Smooth muscle cell (in vitro differentiated cells): ENCODE measurements around the gene CRISPLD2. TPM values are rescaled to one million over a fixed set of nuclear protein-coding genes. Genes with fewer than 3 reads are reported as not detected.

Source experiments
- DNase-seq: peaks from one replicate; lab custom pipeline; 2025; ENCODE audit not compliant: unreplicated experiment; lab: John Stamatoyannopoulos, UW
- H2AFZ ChIP-seq: fragments of 200-600 bp; sonication (generic); 2 replicates; pipeline ENCODE4 v1.6.0; 2016; ENCODE audit warnings: antibody characterized with exemption, low read depth, mild to moderate bottlenecking
- H3F3A ChIP-seq: fragments of 200-600 bp; sonication (generic); 2 replicates; pipeline ENCODE4 v1.6.0; 2017; ENCODE audit warnings: antibody characterized with exemption, low read depth
- H3K27ac ChIP-seq: fragments of 200-600 bp; sonication (generic); 2 replicates; pipeline ENCODE4 v1.5.1; 2016; ENCODE audit warnings: low read depth, mild to moderate bottlenecking
- H3K27me3 ChIP-seq: fragments of 200-600 bp; sonication (generic); 2 replicates; pipeline ENCODE4 v1.6.1; 2016; ENCODE audit warnings: low read depth, mild to moderate bottlenecking
- H3K36me3 ChIP-seq: fragments of 200-600 bp; sonication (generic); 2 replicates; pipeline ENCODE4 v1.5.1; 2016; ENCODE audit warnings: low read depth
- H3K4me1 ChIP-seq: fragments of 200-600 bp; sonication (generic); 2 replicates; pipeline ENCODE4 v1.5.1; 2016; ENCODE audit warnings: low read depth
- H3K4me2 ChIP-seq: fragments of 200-600 bp; sonication (generic); 2 replicates; pipeline ENCODE4 v1.6.0; 2016; ENCODE audit warnings: mild to moderate bottlenecking
- H3K4me3 ChIP-seq: fragments of 200-600 bp; sonication (generic); 2 replicates; pipeline ENCODE4 v1.5.1; 2016; ENCODE audit warnings: mild to moderate bottlenecking
- H3K79me2 ChIP-seq: fragments of 200-600 bp; sonication (generic); 2 replicates; pipeline ENCODE4 v1.6.0; 2016; ENCODE audit warnings: low read depth, mild to moderate bottlenecking
- H3K9ac ChIP-seq: fragments of 200-600 bp; sonication (generic); 2 replicates; pipeline ENCODE4 v1.6.0; 2016; ENCODE audit warnings: low read depth
- H3K9me3 ChIP-seq: fragments of 200-600 bp; sonication (generic); replicated peaks from 2 replicates; pipeline ENCODE4 v1.5.1; 2016; ENCODE audit warnings: low read depth
- H4K20me1 ChIP-seq: fragments of 200-600 bp; sonication (generic); 2 replicates; pipeline ENCODE4 v1.6.0; 2016; ENCODE audit warnings: low read depth
- CTCF ChIP-seq: fragments of 200-600 bp; sonication (generic); IDR thresholded peaks from 2 replicates; pipeline ENCODE4 v1.5.1; 2017; ENCODE audit warnings: borderline replicate concordance, mild to moderate bottlenecking, antibody characterized with exemption; ENCODE audit not compliant: insufficient read depth, poor library complexity, severe bottlenecking
- WGBS: methylation state at CpG from one replicate; pipeline ENCODE4 v1.1.7; 2016; ENCODE audit warnings: low lambda C conversion rate; 5-methylcytosine and 5-hydroxymethylcytosine counted together
- polyA plus RNA-seq: library from polyadenylated mRNA; unstranded; fragments of >200 nt; fragmentation: Nextera tagmentation; extraction: Ambion mirVana; gene quantifications from 2 replicates; pipeline ENCODE4 v1.2.1, GENCODE V29; 2016
- total RNA-seq: library from RNA; depleted of rRNA; stranded (reverse); fragments of >200 nt; gene quantifications from 2 replicates; pipeline ENCODE4 v1.2.3, GENCODE V29; 2014

CRISPLD2 gene
- total and polyA plus RNA-seq, 2 experiments from 2014 or later = 63.1 to 105 TPM

GRCh38 chr16:84791088-84791487 lies 28.7 kb upstream of the CRISPLD2 start:
- Histone ChIP-seq H3K27ac (peak overlapping the region; percentile 77), H3F3A (peaks cover 6% of the 10 kb centered on the region), H3K36me3 (no peaks in the 10 kb centered on the region), H3K79me2 (no peaks in the 10 kb centered on the region), H3K27me3 (no peaks in the 10 kb centered on the region), H3K4me2 (peak overlapping the region; percentile 38), H4K20me1 (no peaks in the 10 kb centered on the region), H3K4me3 (no peak overlapping the region), H2AFZ (no peak overlapping the region), H3K9ac (peak overlapping the region; percentile 7), H3K9me3 (no peaks in the 10 kb centered on the region), H3K4me1 (no peaks in the 10 kb centered on the region)
- WGBS = 20% methylated on average over 12 of the region's 12 CpGs
- no peak for TF ChIP-seq CTCF
- DNase-seq = no peak

- no peak for TF ChIP-seq CTCF
- peak overlapping the region; percentile 7 for H3K9ac ChIP-seq
- no peaks in the 10 kb centered on the region for H4K20me1 ChIP-seq
- H2AFZ ChIP-seq = no peak overlapping the region
- no peaks in the 10 kb centered on the region for H3K4me1 ChIP-seq
- peak overlapping the region; percentile 38 for H3K4me2 ChIP-seq
- H3K79me2 ChIP-seq = no peaks in the 10 kb centered on the region
- WGBS = 55% methylated on average over 6 of the region's 6 CpGs
- H3K36me3 ChIP-seq = no peaks in the 10 kb centered on the region
- H3K4me3 ChIP-seq = no peak overlapping the region
- H3F3A ChIP-seq = peaks cover 6% of the 10 kb centered on the region
- no peak for DNase-seq
- H3K27me3 ChIP-seq = no peaks in the 10 kb centered on the region
- H3K27ac ChIP-seq = peak overlapping the region; percentile 77
- no peaks in the 10 kb centered on the region for H3K9me3 ChIP-seq
These were observed 28.3 kb upstream of the CRISPLD2 start for GRCh38 chr16:84791501-84791900.

- H3K27ac ChIP-seq = no peak overlapping the region
- no peak for DNase-seq
- no peaks in the 10 kb centered on the region for H3K4me1 ChIP-seq
- no peak overlapping the region for H2AFZ ChIP-seq
- H3K4me3 ChIP-seq = no peak overlapping the region
- H3K4me2 ChIP-seq = no peak overlapping the region
- no peaks in the 10 kb centered on the region for H3K27me3 ChIP-seq
- peaks cover 6% of the 10 kb centered on the region for H3F3A ChIP-seq
- no peak overlapping the region for H3K9ac ChIP-seq
- H3K36me3 ChIP-seq = no peaks in the 10 kb centered on the region
- H3K9me3 ChIP-seq = no peaks in the 10 kb centered on the region
- H4K20me1 ChIP-seq = no peaks in the 10 kb centered on the region
- TF ChIP-seq CTCF = no peak
- 88% methylated on average over 6 of the region's 6 CpGs for WGBS
- no peaks in the 10 kb centered on the region for H3K79me2 ChIP-seq
These were observed 25.6 kb upstream of the CRISPLD2 start for GRCh38 chr16:84794186-84794585.

GRCh38 chr16:84794626-84795025 lies 25.2 kb upstream of the CRISPLD2 start:
- Histone ChIP-seq H3K36me3 (no peaks in the 10 kb centered on the region), H3K9me3 (no peaks in the 10 kb centered on the region), H3K27ac (no peak overlapping the region), H3K4me1 (no peaks in the 10 kb centered on the region), H3K4me3 (no peak overlapping the region), H3K79me2 (no peaks in the 10 kb centered on the region), H3F3A (peaks cover 6% of the 10 kb centered on the region), H3K27me3 (no peaks in the 10 kb centered on the region), H3K9ac (no peak overlapping the region), H3K4me2 (no peak overlapping the region), H2AFZ (no peak overlapping the region), H4K20me1 (no peaks in the 10 kb centered on the region)
- 95% methylated on average over 19 of the region's 19 CpGs for WGBS
- DNase-seq = no peak
- TF ChIP-seq CTCF = no peak
